NB4 (cell line): ENCODE measurements around the gene TSEN15.

Experiments
- DNase-seq: peaks from one replicate; pipeline ENCODE4 v3.0.0; 2010; ENCODE audit warnings: low read depth
- H3K4me3 ChIP-seq: one replicate; pipeline ENCODE4 v1.5.1; 2011; ENCODE audit warnings: mild to moderate bottlenecking, low read depth, low read length, moderate library complexity
- MYC ChIP-seq: IDR thresholded peaks from 2 replicates; pipeline ENCODE4 v1.6.1; 2011; ENCODE audit warnings: low read depth, low read length
- POLR2A ChIP-seq: IDR thresholded peaks from 2 replicates; pipeline ENCODE4 v1.6.1; 2011; ENCODE audit warnings: mild to moderate bottlenecking; ENCODE audit not compliant: insufficient read length; ENCODE audit errors: extremely low read depth
- TF ChIP-seq, protein P1 (sequence below): IDR thresholded peaks from one replicate; pipeline ENCODE4 v1.5.1; 2012; ENCODE audit warnings: low read depth, low read length
- TF ChIP-seq, protein P2 (sequence below): IDR thresholded peaks from 2 replicates; pipeline ENCODE4 v1.6.1; 2011; ENCODE audit warnings: low read depth, low read length

TSEN15 gene

DNA sequence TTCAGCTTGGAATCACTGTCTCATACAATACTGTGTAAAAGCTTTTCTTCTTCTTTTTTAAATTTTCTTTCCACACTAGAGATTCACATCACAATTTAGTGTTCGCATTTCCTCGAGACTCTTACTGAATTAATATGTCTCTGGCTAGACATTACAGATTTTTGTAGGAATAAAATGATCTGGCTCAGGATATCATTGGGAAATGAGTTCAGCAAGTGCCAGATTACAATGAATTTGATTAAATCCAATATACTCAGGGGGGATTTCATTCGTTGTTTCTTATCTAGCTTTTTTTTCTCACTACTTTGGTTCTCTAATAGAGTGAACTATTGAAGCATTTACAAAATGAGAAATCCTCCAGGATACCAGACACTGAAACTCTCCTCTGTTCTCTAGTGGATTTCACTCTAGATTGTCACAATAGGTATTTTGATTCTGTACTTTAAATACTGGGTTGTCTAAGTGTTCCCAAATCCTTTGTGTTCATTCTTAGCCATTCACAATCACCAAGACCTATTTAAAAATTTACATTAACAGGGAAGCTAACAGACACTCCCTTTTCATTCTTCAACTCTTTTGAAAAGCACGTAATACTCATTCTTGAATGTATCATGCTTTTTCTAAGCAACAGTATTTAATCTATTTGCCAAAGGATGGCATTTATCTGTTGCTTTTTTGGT is 2.8 kb upstream of the TSEN15 start:
- no peak overlapping the region for H3K4me3 ChIP-seq
- DNase-seq = no peak
- TF ChIP-seq MYC (no peak), POLR2A (no peak)
- TF ChIP-seq, protein P1, sequence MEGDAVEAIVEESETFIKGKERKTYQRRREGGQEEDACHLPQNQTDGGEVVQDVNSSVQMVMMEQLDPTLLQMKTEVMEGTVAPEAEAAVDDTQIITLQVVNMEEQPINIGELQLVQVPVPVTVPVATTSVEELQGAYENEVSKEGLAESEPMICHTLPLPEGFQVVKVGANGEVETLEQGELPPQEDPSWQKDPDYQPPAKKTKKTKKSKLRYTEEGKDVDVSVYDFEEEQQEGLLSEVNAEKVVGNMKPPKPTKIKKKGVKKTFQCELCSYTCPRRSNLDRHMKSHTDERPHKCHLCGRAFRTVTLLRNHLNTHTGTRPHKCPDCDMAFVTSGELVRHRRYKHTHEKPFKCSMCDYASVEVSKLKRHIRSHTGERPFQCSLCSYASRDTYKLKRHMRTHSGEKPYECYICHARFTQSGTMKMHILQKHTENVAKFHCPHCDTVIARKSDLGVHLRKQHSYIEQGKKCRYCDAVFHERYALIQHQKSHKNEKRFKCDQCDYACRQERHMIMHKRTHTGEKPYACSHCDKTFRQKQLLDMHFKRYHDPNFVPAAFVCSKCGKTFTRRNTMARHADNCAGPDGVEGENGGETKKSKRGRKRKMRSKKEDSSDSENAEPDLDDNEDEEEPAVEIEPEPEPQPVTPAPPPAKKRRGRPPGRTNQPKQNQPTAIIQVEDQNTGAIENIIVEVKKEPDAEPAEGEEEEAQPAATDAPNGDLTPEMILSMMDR = no peak
- TF ChIP-seq, protein P2, sequence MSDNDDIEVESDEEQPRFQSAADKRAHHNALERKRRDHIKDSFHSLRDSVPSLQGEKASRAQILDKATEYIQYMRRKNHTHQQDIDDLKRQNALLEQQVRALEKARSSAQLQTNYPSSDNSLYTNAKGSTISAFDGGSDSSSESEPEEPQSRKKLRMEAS = no peak

DNA sequence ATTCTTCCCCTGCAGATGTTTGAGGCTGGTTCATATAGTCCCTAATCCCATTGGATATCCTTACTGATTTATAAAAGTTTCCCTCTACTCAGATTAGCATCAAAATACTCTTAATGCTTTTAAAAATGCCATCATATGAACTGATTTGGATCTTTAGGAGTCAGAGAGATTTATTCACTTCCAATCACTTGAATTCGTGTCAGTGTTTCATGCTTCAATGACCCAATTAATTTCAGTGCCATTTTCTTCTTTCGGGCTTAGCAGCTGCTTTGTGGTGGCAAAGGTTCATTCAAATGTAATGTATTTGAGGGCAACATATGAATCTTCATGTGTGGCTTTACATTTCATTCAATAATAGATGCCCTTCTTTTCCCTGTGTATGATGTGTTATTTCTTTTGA is 2.2 kb upstream of the TSEN15 start:
- no peak for TF ChIP-seq MYC
- no peak for TF ChIP-seq POLR2A
- no peak overlapping the region for H3K4me3 ChIP-seq
- DNase-seq = no peak

DNA sequence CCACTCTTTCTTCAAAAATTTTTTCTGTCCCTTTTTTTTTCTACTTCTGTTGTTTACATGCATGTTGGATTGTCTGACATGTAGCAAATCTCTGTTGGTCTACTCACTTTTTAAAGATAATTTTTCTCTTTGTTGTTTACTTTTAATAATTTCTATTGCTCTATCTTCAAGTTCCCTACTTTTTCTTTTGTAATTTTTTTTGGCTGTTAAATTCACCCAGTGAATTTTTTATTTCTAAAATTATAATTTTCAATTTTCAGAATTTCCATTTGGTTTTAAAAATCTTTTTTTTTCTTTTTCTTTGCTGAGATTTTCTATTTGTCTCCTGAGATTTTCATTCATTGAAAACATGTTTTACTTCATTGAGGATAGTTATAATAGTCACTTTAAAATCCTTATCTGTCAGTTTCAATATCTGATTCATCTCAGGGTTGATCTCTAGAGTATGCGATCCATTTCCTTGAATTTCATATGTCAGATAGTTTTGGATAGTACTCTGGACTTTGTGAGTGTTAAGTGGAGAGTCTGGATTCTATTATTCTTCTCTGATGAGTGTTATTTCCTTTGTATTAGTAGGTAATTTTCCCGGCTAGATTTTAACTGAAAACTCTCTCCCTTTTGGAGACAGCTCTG is 1.6 kb upstream of the TSEN15 start:
- no peak overlapping the region for H3K4me3 ChIP-seq
- TF ChIP-seq, protein P2 = no peak
- TF ChIP-seq, protein P1 = no peak
- TF ChIP-seq MYC (no peak), POLR2A (no peak)
- DNase-seq = no peak

DNA sequence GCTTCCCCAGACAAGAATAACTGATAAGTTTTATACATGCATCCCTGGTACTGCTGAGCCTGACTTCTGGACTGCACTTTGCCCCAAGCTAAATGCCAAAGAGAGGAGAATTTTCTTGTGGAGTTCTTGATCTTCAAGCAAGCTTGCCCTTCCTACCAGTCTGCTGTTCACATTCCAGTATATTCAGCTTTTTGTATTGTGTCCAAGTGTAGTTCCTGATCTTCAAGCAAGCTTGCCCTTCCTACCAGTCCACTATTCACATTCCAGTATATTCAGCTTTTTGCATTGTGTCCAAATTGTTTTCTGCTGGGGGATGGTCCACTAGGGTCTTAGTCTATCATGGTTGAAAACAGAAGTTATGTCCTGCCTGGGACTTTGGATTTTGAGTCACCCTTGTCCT is 894 bp upstream of the TSEN15 start:
- peak overlapping the region; percentile 70 for H3K4me3 ChIP-seq
- TF ChIP-seq, protein P2 = no peak
- TF ChIP-seq POLR2A (no peak), MYC (no peak)
- TF ChIP-seq, protein P1 = no peak
- peak; percentile 4 for DNase-seq

DNA sequence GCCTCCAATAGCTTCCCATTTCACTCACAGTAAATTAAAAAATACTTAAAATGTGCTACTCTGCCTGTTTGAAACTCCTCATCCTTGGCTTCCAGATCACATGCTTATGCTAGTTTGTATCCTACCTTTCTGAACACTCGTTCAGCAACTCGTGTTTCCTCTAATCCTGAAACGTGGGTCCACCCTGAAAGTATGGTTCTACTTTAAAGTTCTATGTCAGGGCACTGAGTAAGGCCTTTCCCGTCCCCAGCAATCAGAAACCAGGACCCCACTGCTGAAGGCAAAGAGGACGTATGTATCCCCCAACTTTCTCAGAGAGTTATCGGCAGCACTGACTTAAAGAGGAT is 419 bp upstream of the TSEN15 start:
- TF ChIP-seq, protein P2 = peak; percentile 33; the same call in 1 of the 2 replicates
- no peak for TF ChIP-seq MYC
- no peak for DNase-seq
- peak overlapping the region; percentile 70 for H3K4me3 ChIP-seq

DNA sequence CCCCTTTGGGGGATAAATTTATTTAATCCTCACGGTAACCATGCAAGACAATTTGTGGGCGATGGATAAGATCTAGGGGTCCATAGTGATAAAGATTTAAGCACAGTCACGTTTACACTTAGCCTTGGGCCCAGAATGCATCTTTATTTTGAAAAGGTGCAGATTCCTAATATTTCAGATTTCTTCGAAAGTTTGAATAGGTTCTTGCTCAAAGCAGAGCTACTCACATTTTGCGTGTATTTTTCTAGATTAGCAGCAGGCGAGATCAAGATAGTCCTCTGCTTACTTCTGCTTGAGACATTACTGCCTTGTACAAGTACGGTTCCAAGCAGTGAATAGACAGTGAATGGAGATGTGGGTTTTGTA is 647 bp downstream of the TSEN15 start:
- H3K4me3 ChIP-seq = peak overlapping the region; percentile 91
- TF ChIP-seq, protein P2 = no peak
- TF ChIP-seq, protein P1 = no peak
- TF ChIP-seq POLR2A (no peak), MYC (no peak)
- DNase-seq = peak; percentile 26

DNA sequence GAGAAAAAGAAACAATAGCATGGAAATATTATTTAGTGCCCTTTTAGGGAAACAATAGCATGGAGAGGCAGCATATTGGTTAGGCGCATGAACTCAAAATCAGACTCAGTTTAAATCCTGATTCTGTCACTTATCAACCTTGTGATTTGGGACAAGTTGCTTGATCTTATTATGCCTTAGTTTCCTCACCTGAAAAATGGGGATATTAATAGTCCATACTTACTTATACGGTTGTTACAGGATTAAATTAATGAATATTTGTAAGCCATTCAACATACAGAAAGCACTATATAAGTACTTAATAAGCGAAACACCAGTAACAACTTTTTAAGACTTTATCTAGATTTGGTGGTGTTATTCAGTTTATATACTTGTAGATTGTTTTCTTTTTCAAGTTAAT is 1.2 kb downstream of the TSEN15 start:
- no peak for DNase-seq
- H3K4me3 ChIP-seq = peak overlapping the region; percentile 91
- TF ChIP-seq MYC = no peak
- TF ChIP-seq, protein P2 = no peak
- TF ChIP-seq POLR2A = no peak
- TF ChIP-seq, protein P1 = no peak
